ENCODE data around the gene POPDC3. TPM values are rescaled to one million over a fixed set of nuclear protein-coding genes. Genes with fewer than 3 reads are reported as not detected.
"Not testable (repeated sequence)": the region's sequence is repeated elsewhere in the genome, so short reads cannot be mapped to it uniquely, and the experiment has no call there.

Gene POPDC3
- total and polyA plus RNA-seq, 4 donors = 0.18 to 1.9 (median 0.81) TPM

GRCh38 chr6:105178636-105179035, 1.2 kb downstream of the POPDC3 start:
- Histone ChIP-seq H3K4me3 (no peak overlapping the region), H3K4me1 (ENCODE audit: control insufficient read depth in 5 of 5, insufficient read depth in 5 of 5, low read length in 5 of 5) (peaks cover 0 to 8% (median 4%) of the 10 kb centered on the region in 5 donors), H3K27ac (ENCODE audit: low read depth in 1 of 2, low read length in 1 of 2) (peak overlapping the region in 1 of 2 donors; percentile 98), H3K9me3 (ENCODE audit: control insufficient read depth in 4 of 4, insufficient read depth in 3 of 4, low read length in 3 of 4) (peaks cover 0 to 2% (median 0%) of the 10 kb centered on the region in 4 donors), H3K9ac (ENCODE audit: insufficient read depth in 1 of 2, low read length in 2 of 2) (no peak overlapping the region), H3K27me3 (ENCODE audit: control insufficient read depth in 3 of 3, insufficient read depth in 3 of 3, low read length in 2 of 3) (peaks cover 0 to 37% (median 30%) of the 10 kb centered on the region in 3 donors), H3K36me3 (ENCODE audit: control insufficient read depth in 4 of 4, insufficient read depth in 4 of 4, low read length in 4 of 4) (no peaks in the 10 kb centered on the region)
- DNase-seq = no peak
- WGBS, 2 donors = 66 to 67% methylated on average over 5 of the region's 5 CpGs
- ATAC-seq (ENCODE audit: insufficient read depth, low FRiP score) = no peak
- TF ChIP-seq CTCF (IDR thresholded peaks at IDR 0.05; ENCODE audit: control extremely low read depth, extremely low read depth) = no peak

GRCh38 chr6:105178110-105178509, 1.7 kb downstream of the POPDC3 start:
- ATAC-seq (ENCODE audit: insufficient read depth, low FRiP score) (no peak), DNase-seq (no peak)
- Histone ChIP-seq H3K9ac (ENCODE audit: insufficient read depth in 1 of 2, low read length in 2 of 2) (no peak overlapping the region), H3K27ac (ENCODE audit: low read depth in 1 of 2, low read length in 1 of 2) (peak overlapping the region in 1 of 2 donors; percentile 98), H3K4me1 (ENCODE audit: control insufficient read depth in 5 of 5, insufficient read depth in 5 of 5, low read length in 5 of 5) (peaks cover 0 to 8% (median 4%) of the 10 kb centered on the region in 5 donors), H3K36me3 (ENCODE audit: control insufficient read depth in 4 of 4, insufficient read depth in 4 of 4, low read length in 4 of 4) (no peaks in the 10 kb centered on the region), H3K27me3 (ENCODE audit: control insufficient read depth in 3 of 3, insufficient read depth in 3 of 3, low read length in 2 of 3) (peaks cover 0 to 37% (median 30%) of the 10 kb centered on the region in 3 donors), H3K4me3 (no peak overlapping the region), H3K9me3 (ENCODE audit: control insufficient read depth in 4 of 4, insufficient read depth in 3 of 4, low read length in 3 of 4) (peaks cover 0 to 2% (median 0%) of the 10 kb centered on the region in 4 donors)
- WGBS, 2 donors = 78 to 83% methylated on average over 1 of the region's 1 CpG
- no peak for TF ChIP-seq CTCF (IDR thresholded peaks at IDR 0.05; ENCODE audit: control extremely low read depth, extremely low read depth)

GRCh38 chr6:105177556-105177955, 2.3 kb downstream of the POPDC3 start:
- Histone ChIP-seq H3K9ac (ENCODE audit: insufficient read depth in 1 of 2, low read length in 2 of 2) (no peak overlapping the region), H3K36me3 (ENCODE audit: control insufficient read depth in 4 of 4, insufficient read depth in 4 of 4, low read length in 4 of 4) (no peaks in the 10 kb centered on the region), H3K27ac (ENCODE audit: low read depth in 1 of 2, low read length in 1 of 2) (peak overlapping the region in 1 of 2 donors; percentile 77), H3K27me3 (ENCODE audit: control insufficient read depth in 3 of 3, insufficient read depth in 3 of 3, low read length in 2 of 3) (peaks cover 0 to 37% (median 30%) of the 10 kb centered on the region in 3 donors), H3K4me1 (ENCODE audit: control insufficient read depth in 5 of 5, insufficient read depth in 5 of 5, low read length in 5 of 5) (peaks cover 0 to 8% (median 4%) of the 10 kb centered on the region in 5 donors), H3K4me3 (no peak overlapping the region), H3K9me3 (ENCODE audit: control insufficient read depth in 4 of 4, insufficient read depth in 3 of 4, low read length in 3 of 4) (peaks cover 0 to 2% (median 0%) of the 10 kb centered on the region in 4 donors)
- TF ChIP-seq CTCF (IDR thresholded peaks at IDR 0.05; ENCODE audit: control extremely low read depth, extremely low read depth) = no peak
- no peak for ATAC-seq (ENCODE audit: insufficient read depth, low FRiP score)
- no peak for DNase-seq
- 97 to 100% methylated on average over 2 of the region's 2 CpGs for WGBS, 2 donors

- Histone ChIP-seq H3K9me3 (ENCODE audit: control insufficient read depth in 4 of 4, insufficient read depth in 3 of 4, low read length in 3 of 4) (peaks cover 0 to 2% (median 0%) of the 10 kb centered on the region in 4 donors), H3K9ac (ENCODE audit: insufficient read depth in 1 of 2, low read length in 2 of 2) (no peak overlapping the region), H3K36me3 (ENCODE audit: control insufficient read depth in 4 of 4, insufficient read depth in 4 of 4, low read length in 4 of 4) (no peaks in the 10 kb centered on the region), H3K27ac (ENCODE audit: low read depth in 1 of 2, low read length in 1 of 2) (no peak overlapping the region), H3K4me1 (ENCODE audit: control insufficient read depth in 5 of 5, insufficient read depth in 5 of 5, low read length in 5 of 5) (peaks cover 0 to 4% (median 0%) of the 10 kb centered on the region in 5 donors), H3K4me3 (no peak overlapping the region), H3K27me3 (ENCODE audit: control insufficient read depth in 3 of 3, insufficient read depth in 3 of 3, low read length in 2 of 3) (peaks cover 0 to 20% (median 18%) of the 10 kb centered on the region in 3 donors)
- DNase-seq (no peak), ATAC-seq (ENCODE audit: insufficient read depth, low FRiP score) (no peak)
- 88 to 91% methylated on average over 6 of the region's 6 CpGs for WGBS, 2 donors
- TF ChIP-seq CTCF (IDR thresholded peaks at IDR 0.05; ENCODE audit: control extremely low read depth, extremely low read depth) = no peak
Measured at GRCh38 chr6:105174512-105174911, 5.3 kb downstream of the POPDC3 start.

- H3K4me1 ChIP-seq (ENCODE audit: control insufficient read depth in 5 of 5, insufficient read depth in 5 of 5, low read length in 5 of 5); H3K9me3 ChIP-seq (ENCODE audit: control insufficient read depth in 4 of 4, insufficient read depth in 3 of 4, low read length in 3 of 4); H3K4me3 ChIP-seq; DNase-seq; H3K9ac ChIP-seq (ENCODE audit: insufficient read depth in 1 of 2, low read length in 2 of 2); ATAC-seq (ENCODE audit: insufficient read depth, low FRiP score); H3K36me3 ChIP-seq (ENCODE audit: control insufficient read depth in 4 of 4, insufficient read depth in 4 of 4, low read length in 4 of 4); H3K27ac ChIP-seq (ENCODE audit: low read depth in 1 of 2, low read length in 1 of 2); H3K27me3 ChIP-seq (ENCODE audit: control insufficient read depth in 3 of 3, insufficient read depth in 3 of 3, low read length in 2 of 3): not testable (repeated sequence)
- WGBS, 2 donors = 94 to 98% methylated on average over 3 to 4 of the region's 4 CpGs
Measured at GRCh38 chr6:105172515-105172914, 7.3 kb downstream of the POPDC3 start.

Data from lung (tissue), 12 donors.